OCI-LY3 (cell line): Measurements from ENCODE around the gene CDH23.

Source experiments
- H2AFZ ChIP-seq: fragments of 200-600, 300-600 bp; shearing (Covaris generic); 2 replicates; pipeline ENCODE4 v1.6.0; 2014; ENCODE audit warnings: antibody characterized with exemption, low read depth, low read length
- H3K27ac ChIP-seq: fragments of 200-600, 300-600 bp; sonication (generic); 2 replicates; pipeline ENCODE4 v1.5.1; 2014; ENCODE audit warnings: mild to moderate bottlenecking, low read length, moderate library complexity, mixed read lengths
- H3K27me3 ChIP-seq: fragments of 200-600, 300-600 bp; sonication (generic); 2 replicates; pipeline ENCODE4 v1.6.1; 2014; ENCODE audit warnings: low read depth, low read length, mixed read lengths
- H3K36me3 ChIP-seq: fragments of 200-600, 300-600 bp; sonication (generic); replicated peaks from 2 replicates; pipeline ENCODE3; 2014; ENCODE audit warnings: low read depth, low read length, mixed read lengths
- H3K4me1 ChIP-seq: fragments of 300-600, 200-600 bp; sonication (generic); 2 replicates; pipeline ENCODE4 v1.6.1; 2014; ENCODE audit warnings: low read length, mixed read lengths
- H3K4me2 ChIP-seq: fragments of 200-600, 300-600 bp; sonication (generic); 2 replicates; pipeline ENCODE4 v1.6.1; 2014; ENCODE audit warnings: low read length, mixed read lengths
- H3K4me3 ChIP-seq: fragments of 300-600, 200-600 bp; sonication (generic); 2 replicates; pipeline ENCODE4 v1.5.1; 2014; ENCODE audit warnings: antibody characterized with exemption, mild to moderate bottlenecking, low read length, moderate library complexity
- H3K79me2 ChIP-seq: fragments of 300-600, 200-600 bp; shearing (Covaris generic); 2 replicates; pipeline ENCODE4 v1.6.1; 2014; ENCODE audit warnings: mild to moderate bottlenecking, low read length, mixed read lengths
- H3K9ac ChIP-seq: fragments of 300-600, 200-600 bp; shearing (Covaris generic); 2 replicates; pipeline ENCODE4 v1.6.0; 2014; ENCODE audit warnings: mild to moderate bottlenecking, low read length, moderate library complexity
- H3K9me3 ChIP-seq: fragments of 200-600, 300-600 bp; shearing (Covaris generic); 2 replicates; pipeline ENCODE4 v1.6.1; 2014; ENCODE audit warnings: low read length, mixed read lengths; ENCODE audit not compliant: insufficient read depth
- H4K20me1 ChIP-seq: fragments of 200-600, 300-600 bp; sonication (generic); 2 replicates; pipeline ENCODE4 v1.6.1; 2016; ENCODE audit warnings: low read length, mixed read lengths; ENCODE audit not compliant: insufficient read depth
- CTCF ChIP-seq: fragments of 200-600, 300-600 bp; sonication (generic); IDR thresholded peaks from 2 replicates; pipeline ENCODE4 v1.5.1; 2014; ENCODE audit warnings: antibody characterized with exemption, low read length, low read depth
- EZH2phosphoT487 ChIP-seq: fragments of 200-600 bp; shearing (Covaris generic); IDR thresholded peaks from 2 replicates; pipeline ENCODE4 v1.6.1; 2018; ENCODE audit warnings: antibody characterized with exemption, mixed run types, low read depth

Gene CDH23

DNA sequence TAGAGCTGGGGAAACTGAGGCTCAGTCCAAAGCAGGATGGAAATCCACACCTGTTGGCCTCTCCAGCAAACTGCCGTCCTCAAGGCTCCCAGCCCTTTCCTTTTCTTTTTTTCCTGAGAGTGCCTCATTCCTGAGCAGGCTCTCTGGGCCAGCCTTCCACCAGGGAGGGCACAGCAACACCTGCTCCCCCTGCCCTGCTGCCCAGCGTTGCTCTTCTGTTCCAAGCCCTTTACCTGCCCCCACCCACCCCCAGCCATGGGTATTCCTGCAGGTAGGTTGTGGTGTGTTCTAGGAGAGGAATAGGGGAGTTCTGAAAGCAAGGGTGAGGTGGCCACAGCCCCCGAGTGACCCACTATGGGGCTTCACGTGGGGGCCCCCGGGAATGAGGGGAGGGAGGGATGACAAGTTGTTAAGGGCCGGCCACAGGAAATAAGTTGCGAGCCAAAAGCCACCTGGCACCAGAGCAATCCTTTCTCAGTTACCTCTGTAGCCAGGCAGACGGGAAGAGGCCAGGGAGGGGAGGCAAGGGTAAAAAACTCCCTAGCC, 357.3 kb downstream of the CDH23 start:
- H3K9me3 ChIP-seq: no peaks in the 10 kb centered on the region
- no peak overlapping the region for H3K27ac ChIP-seq
- peaks cover 4% of the 10 kb centered on the region for H3K4me1 ChIP-seq
- TF ChIP-seq EZH2phosphoT487 (no peak), CTCF (no peak)
- H2AFZ ChIP-seq: no peak overlapping the region
- H3K79me2 ChIP-seq: no peaks in the 10 kb centered on the region
- H4K20me1 ChIP-seq: no peaks in the 10 kb centered on the region
- H3K36me3 ChIP-seq: no peaks in the 10 kb centered on the region
- H3K27me3 ChIP-seq: peaks cover 18% of the 10 kb centered on the region
- H3K9ac ChIP-seq: no peak overlapping the region
- no peak overlapping the region for H3K4me3 ChIP-seq
- no peak overlapping the region for H3K4me2 ChIP-seq

GRCh38 chr10:71754562-71754961, 357.8 kb downstream of the CDH23 start:
- H3K27ac ChIP-seq: no peak overlapping the region
- no peaks in the 10 kb centered on the region for H3K4me1 ChIP-seq
- H3K27me3 ChIP-seq: peaks cover 18% of the 10 kb centered on the region
- H3K9me3 ChIP-seq: no peaks in the 10 kb centered on the region
- H3K4me3 ChIP-seq: no peak overlapping the region
- no peaks in the 10 kb centered on the region for H4K20me1 ChIP-seq
- no peaks in the 10 kb centered on the region for H3K79me2 ChIP-seq
- TF ChIP-seq CTCF (no peak), EZH2phosphoT487 (no peak)
- H2AFZ ChIP-seq: no peak overlapping the region
- no peak overlapping the region for H3K4me2 ChIP-seq
- H3K36me3 ChIP-seq: no peaks in the 10 kb centered on the region
- H3K9ac ChIP-seq: no peak overlapping the region

DNA sequence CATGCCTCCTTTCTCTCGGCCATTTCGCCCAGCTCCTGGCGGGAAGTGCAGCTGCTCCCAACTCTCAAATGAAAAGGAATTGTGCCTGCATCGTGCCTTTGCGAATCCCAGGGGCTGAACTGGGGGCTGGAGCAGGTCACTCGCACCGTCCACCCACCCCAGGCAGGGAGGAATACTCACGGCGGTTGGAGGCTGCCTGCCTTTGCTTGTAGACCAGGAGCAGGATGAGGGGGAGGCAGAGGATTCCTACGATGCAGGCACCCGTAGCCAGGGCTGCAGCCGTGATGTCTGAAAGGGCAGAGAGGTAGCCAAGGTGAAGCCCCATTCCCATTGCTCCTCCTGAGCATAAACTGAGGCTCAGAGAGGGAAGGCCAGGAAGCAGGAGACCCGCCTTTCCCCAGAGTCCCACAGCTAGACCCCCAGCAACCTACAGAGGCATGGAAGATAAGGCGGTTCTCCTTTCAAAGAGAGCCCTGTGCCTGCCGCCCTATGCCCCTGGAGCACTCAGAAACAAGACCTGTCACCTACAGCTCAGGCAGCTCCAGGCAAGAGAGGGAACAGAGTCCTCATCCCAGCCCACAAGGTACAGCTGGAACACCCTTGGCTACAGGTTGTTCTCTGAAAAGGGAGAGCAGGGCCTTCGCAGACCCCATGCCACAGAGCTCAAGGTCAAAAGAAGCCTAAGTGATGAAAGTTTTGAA, 358.6 kb downstream of the CDH23 start:
- Histone ChIP-seq H3K9ac (no peak overlapping the region), H3K4me1 (no peaks in the 10 kb centered on the region)
- TF ChIP-seq CTCF: no peak
- no peak for TF ChIP-seq EZH2phosphoT487

DNA sequence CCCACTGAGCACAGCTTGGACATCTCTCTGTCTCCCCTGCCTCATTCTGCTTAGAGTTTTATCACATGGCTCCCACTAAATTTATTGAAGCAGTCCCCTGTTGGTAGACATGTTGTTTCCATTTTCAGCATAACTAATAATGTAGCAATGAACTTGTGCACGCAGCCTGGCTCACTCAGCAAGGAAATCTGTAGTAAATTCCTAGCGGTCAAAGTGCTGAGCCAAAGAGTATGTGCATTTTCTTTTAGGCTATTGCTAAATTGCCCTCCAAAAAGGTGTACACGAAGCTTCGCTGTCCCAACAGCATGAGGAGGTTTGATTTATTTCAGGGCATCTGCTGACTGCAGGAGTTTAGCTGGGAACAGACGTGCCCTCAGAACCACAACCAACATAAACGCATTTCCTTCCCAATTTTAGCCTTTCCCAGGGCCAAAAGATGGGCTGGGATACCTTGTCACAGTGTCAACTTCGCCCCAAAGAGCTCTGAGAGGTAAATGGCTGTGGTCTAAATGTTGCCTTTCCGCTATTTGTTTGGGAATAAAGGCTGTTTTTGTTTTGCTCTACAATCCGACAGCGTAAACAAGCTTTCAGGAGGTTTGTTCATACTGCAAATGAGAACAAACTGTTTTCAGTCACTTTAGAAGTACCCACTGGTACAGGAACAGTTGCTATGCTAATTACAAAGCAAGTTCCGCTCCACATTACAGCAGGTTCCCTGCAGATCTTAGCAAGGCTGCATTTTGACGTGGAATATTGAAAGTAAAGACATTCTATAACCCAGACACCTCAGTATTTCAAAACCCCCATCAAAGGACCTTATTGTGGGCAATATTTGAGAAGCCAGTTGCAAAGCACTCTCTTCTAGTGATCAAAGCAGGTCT, 359.8 kb downstream of the CDH23 start:
- Histone ChIP-seq H3K27me3 (peaks cover 18% of the 10 kb centered on the region), H3K9ac (no peak overlapping the region), H3K36me3 (no peaks in the 10 kb centered on the region), H3K79me2 (no peaks in the 10 kb centered on the region), H3K4me1 (no peaks in the 10 kb centered on the region), H3K27ac (no peak overlapping the region), H4K20me1 (no peaks in the 10 kb centered on the region), H3K9me3 (no peaks in the 10 kb centered on the region), H3K4me2 (peak overlapping the region; percentile 18; the same call in 1 of the 2 replicates), H3K4me3 (no peak overlapping the region), H2AFZ (no peak overlapping the region)
- TF ChIP-seq CTCF: no peak
- no peak for TF ChIP-seq EZH2phosphoT487

More for the DNA sequence above, 358.6 kb downstream of the CDH23 start:
- H3K9me3 ChIP-seq: no peaks in the 10 kb centered on the region
- H3K4me3 ChIP-seq: no peak overlapping the region
- H3K27me3 ChIP-seq: peaks cover 18% of the 10 kb centered on the region
- H3K27ac ChIP-seq: no peak overlapping the region
- no peak overlapping the region for H2AFZ ChIP-seq
- H3K4me2 ChIP-seq: no peak overlapping the region
- no peaks in the 10 kb centered on the region for H4K20me1 ChIP-seq
- H3K36me3 ChIP-seq: no peaks in the 10 kb centered on the region
- no peaks in the 10 kb centered on the region for H3K79me2 ChIP-seq
